Stimulated activated CD4-positive, alpha-beta T cell treated with anti-CD3 and anti-CD28 coated beads, Interleukin-15, amount 100 ng/mL, for 1 hour (primary cell): ENCODE results near the gene ACAP3.

Source experiments
- DNase-seq, 2 donors: peaks; one replicate each; pipeline ENCODE4 v3.0.0-alpha.2; 2020; ENCODE audit warnings: low read depth in 1 of 2, low spot score in 1 of 2

Gene ACAP3

DNA sequence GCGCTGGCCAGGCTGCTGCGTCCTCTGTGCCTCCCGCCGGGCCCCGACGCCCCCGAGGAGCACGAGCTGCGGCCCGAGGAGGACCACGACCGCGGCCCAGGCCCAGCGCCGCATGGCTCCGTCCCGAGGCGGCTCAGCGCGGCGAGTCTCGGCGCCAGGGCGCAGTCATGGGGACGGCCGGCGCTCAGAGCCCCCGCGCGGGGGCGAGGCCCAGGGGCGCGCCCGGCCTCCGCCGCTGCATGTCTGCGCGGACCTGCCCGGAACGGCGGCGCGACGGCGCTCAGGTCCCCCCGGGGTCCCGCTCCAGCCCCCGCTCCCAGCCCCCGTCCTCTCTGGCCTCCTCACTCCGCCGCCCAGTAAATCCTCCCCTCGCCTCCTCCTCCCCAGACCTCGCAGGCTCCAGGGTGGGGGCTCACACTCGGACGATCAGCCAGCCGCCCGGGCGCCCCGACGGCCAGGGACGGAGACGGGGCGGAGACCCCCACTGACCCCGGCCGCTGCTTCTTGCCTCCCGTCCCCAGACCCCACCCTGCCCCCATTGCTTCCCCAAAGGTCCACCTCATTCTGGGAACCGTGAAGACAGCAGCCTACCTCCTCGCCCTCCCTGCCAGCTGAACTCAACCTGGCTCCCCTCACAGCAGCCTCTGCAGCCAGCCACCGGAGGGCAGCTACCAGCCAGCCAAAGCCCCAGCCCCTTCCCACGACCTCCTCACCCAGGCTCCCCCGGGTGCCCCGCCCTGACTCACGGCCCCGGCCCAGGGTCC lies 61.0 kb downstream of the ACAP3 start, which contains the start of gene C1QTNF12:
Gene C1QTNF12 (minus strand): TSS at position 146 of the 764 bp plus-strand sequence. CDS start 32 bp downstream, at position 114.
- no peak for DNase-seq

DNA sequence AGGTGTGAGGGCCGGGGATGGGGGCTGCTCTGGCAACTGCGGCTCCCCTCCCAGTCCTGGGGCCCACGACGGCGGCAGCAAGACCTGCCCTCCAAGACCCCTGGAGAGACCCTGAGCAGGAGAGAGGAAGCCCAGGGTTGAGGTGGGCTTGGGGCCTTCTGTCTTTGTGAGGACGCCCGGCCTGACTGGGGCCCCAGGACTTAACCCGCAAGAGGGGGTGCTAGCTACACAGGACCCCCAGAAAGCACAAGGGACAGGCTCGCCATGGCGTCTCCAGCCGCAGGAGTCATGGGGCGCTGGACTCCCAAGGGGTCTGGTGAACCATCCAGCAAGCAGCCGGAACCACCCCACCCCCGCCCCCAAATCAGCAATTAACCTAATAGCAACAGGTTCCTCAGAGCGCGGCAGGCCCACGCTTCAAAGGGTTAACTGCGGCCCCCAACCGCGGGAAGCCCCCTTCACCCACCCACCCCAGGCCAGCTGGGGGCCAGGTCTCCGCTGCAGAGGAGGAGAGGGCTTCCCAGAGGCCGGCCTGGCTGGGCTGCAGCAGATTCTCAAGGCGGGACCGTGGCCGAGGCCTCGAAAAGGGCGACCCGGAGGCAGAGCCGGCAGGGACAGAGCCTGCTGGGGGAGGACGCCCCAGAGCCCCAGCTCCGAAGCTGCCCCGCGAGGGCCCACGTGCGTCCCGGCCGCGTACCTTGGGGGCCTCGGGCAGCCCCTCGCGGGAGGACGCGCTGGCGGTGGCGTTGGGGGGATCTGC lies 61.7 kb downstream of the ACAP3 start:
- DNase-seq: no peak

DNA sequence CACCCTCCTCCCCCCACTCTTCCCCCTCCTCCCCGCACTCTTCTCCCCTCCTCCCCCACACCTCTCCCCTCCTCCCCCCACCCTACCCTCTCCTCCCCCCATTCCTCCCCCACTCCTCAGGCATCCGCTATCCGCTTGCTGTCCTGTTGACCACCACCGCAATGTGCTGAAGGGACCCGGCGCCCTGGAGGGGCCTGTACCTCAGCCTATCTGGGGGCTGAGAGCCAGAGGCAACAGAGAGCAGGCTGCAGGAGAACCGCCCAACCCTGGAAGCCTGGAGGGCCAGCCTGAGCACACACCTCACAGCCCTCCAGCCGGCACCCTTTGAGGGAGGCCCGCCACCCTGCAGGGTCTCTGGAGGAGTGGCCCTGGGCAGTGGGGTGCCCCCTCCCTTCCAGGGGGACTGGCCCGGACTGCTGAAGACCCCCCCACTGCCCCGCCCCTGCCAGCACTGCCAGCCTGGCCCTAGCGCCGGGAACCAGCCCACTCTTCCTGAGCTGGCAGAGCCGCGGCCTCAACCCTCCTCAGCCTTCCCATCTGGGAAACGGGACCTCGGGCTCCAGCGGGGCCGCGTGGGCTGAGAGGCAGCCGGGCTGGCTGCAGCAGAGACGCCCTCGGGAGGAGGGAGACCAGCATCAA lies 62.4 kb downstream of the ACAP3 start:
- no peak for DNase-seq

DNA sequence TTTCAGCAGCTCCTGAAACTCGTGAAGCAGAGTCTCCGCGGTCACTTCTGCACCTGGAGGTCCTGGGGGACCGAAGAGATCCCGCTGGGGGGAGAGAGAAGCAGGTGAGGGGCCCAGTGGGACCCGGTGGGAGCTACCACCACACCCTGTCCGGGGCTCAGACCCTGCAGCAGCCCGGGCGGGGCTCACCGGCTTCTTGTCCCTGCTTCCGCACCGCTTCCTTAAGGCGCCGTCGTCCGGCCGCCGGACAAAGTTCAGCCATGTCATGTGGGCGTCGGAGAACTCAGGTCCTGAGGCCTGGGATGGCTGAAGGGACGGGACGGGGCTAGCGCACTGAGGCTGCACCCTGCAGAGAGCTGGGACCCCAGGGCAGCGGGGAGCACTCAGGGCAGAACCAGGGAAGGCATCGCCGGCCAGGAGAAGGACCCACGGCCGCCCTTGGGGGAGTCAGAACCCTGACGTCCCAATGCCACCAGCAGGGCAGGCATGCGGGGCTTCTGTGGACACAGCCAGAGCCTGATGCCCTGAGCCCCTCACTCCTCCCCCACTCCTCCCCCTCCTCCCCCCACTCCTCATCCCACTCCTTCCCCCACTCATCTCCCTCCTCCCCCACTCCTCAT lies 63.4 kb downstream of the ACAP3 start:
- no peak for DNase-seq

DNA sequence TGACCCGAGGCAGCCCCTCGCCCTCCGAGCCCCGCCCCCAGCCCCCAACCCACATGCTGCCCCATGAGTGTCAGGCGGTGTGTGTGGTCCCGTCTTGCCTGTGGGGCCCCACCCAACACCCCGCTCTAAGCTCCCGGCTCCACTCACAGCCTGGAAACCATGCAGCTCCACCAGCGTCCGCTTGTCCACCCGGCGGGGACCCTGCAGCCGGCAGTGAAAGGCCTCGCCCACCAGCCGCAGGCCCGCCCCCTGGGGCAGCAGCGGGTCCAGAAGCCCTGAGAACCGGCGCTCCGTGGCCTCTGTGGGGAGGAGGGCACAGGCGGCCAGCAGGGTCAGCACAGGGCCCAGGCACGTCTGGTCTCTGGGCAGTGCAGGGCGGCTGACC lies 63.9 kb downstream of the ACAP3 start:
- DNase-seq: no peak

DNA sequence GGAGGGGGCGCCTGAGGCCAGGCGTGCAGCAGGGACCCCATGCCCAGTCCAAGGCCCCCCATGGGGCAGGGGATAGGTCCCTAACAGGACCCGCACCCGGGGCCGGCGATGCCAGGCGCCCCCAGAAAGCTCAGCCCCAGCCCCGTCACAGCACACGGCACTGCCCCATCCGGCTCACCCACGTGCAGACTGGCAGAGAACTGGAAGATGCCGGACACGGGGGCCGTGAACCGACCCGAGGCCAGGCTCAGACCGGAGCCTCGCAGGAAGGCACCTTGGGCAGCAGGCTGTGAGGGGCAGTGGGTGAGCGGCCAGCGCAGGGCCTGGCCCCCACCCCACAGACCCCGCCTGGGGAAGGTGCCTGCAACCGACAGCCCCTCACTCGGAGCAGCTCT lies 64.5 kb downstream of the ACAP3 start:
- DNase-seq: no peak

DNA sequence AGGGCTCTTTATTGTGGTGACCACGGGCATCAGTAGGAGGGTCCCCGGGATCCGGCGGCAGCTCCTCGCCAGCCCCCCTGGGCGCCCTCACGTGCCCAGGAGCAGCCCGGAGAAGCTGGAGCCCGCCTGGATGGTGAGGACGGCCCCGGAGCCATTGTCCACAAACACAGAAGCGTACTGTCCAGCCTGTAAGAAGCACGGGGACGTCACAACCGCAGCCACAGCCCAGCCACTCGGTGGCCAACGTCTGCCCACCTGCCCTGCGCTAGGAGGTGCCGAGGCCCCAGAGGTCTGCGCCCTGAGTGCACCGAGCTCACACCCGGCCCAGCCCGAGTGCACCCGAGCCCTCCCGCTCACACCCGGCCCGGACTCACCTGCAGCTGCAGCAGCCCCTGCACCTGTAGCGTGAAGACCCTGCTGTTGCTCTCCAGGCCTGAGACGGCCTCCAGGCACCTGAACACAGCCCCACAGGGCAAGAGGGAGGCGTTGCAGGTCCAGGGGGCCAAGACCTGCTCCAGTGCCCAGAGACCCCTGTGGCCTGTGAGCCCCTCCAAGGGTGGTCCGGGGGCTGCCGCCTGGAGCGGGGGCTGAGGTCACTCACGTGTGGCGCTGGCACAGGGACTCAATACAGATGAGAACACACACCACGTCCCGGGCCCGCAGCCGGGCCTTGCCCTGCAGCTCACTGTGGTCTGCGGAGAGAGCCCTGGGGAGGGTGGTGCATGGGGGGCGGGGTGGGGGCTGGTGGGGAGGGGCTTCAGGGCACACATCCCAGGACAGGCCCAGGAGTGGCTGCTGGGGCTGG lies 65.1 kb downstream of the ACAP3 start:
- no peak for DNase-seq
